Loucy (cell line): ENCODE data around the gene NDST1.

ENCODE experiments used
- CTCF ChIP-seq: fragments of 200-600 bp; sonication (generic); conservative IDR thresholded peaks from 2 replicates; pipeline ENCODE4 v1.5.1; 2014; ENCODE audit warnings: mild to moderate bottlenecking, antibody characterized with exemption, low read length
- EZH2phosphoT487 ChIP-seq: fragments of 200-600 bp; IDR thresholded peaks from 2 replicates; pipeline ENCODE4 v1.6.1; 2018; ENCODE audit warnings: antibody characterized with exemption, mild to moderate bottlenecking, moderate library complexity, borderline replicate concordance

- TF ChIP-seq CTCF (no peak), EZH2phosphoT487 (no peak)
Observed at GRCh38 chr5:150508277-150508640, 328 bp downstream of the NDST1 start.
